ENCODE results near the gene SCML1. TPM values are rescaled to one million over a fixed set of nuclear protein-coding genes. Genes with fewer than 3 reads are reported as not detected.

The SCML1 gene
- total RNA-seq = 12.3 TPM
- long read RNA-seq, transcript SCML1-203 (6 exons, 2,679 nt) = major isoform, 6 of 16 reads
- long read RNA-seq, partial matches to known transcripts = 0 of 16 reads
- long read RNA-seq, other reads (novel, unspliced or antisense) = 7 of 16 reads

GRCh38 chrX:17736856-17737709, at the start of gene SCML1:
TSS of gene SCML1 (plus strand) at chrX:17737493. CDS start at chrX:17744187, 6,694 bp downstream.
- Histone ChIP-seq H3K4me3 (peak within 1 kb of the TSS; percentile 66), H3K27ac (peak within 1 kb of the TSS; percentile 90), H3K4me1 (no peaks in the 10 kb centered on the region), H3K27me3 (no peaks in the 10 kb centered on the region), H3K9me3 (no peaks in the 10 kb centered on the region), H3K36me3 (no peaks in the 10 kb centered on the region)
- intact Hi-C loops (cut with DNase I) = no loop called here
- peak; percentile 98 for ATAC-seq
- DNase-seq = peak; percentile 98
- no peak for TF ChIP-seq CTCF (IDR thresholded peaks at IDR 0.05)

DNA sequence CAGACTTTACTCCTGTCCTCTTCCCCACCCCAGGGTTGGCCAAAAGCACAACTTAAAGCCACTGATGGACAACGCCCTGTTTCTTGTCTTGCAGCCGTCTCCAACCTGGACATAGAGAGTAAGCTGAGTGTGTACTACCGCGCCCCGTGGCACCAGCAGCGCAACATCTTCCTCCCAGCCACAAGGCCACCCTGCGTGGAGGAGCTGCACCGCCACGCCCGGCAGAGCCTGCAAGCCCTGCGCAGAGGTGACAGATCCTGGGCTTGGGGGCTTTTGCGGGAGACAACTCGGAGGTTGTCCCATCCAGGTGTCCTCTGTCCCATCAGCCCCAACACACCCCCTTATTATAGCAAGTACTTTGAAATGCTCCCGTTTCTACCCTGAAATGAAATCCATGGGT, 49.6 kb upstream of the SCML1 start:
- DNase-seq (no peak), ATAC-seq (no peak)
- Histone ChIP-seq H3K4me1 (no peaks in the 10 kb centered on the region), H3K9me3 (no peaks in the 10 kb centered on the region), H3K36me3 (no peaks in the 10 kb centered on the region), H3K27me3 (no peaks in the 10 kb centered on the region), H3K27ac (no peak overlapping the region), H3K4me3 (no peak overlapping the region)
- no peak for TF ChIP-seq CTCF (IDR thresholded peaks at IDR 0.05)
- intact Hi-C loops (cut with DNase I) = no loop called here

GRCh38 chrX:17689971-17690409, 47.3 kb upstream of the SCML1 start:
- H3K9me3 ChIP-seq = no peaks in the 10 kb centered on the region
- no peaks in the 10 kb centered on the region for H3K36me3 ChIP-seq
- H3K4me1 ChIP-seq = no peaks in the 10 kb centered on the region
- H3K27ac ChIP-seq = no peak overlapping the region
- no peak overlapping the region for H3K4me3 ChIP-seq
- TF ChIP-seq CTCF (IDR thresholded peaks at IDR 0.05) = peak; percentile 61
- ATAC-seq = peak; percentile 84
- DNase-seq = no peak
- no peaks in the 10 kb centered on the region for H3K27me3 ChIP-seq
- intact Hi-C loops (cut with DNase I) = no loop called here

DNA sequence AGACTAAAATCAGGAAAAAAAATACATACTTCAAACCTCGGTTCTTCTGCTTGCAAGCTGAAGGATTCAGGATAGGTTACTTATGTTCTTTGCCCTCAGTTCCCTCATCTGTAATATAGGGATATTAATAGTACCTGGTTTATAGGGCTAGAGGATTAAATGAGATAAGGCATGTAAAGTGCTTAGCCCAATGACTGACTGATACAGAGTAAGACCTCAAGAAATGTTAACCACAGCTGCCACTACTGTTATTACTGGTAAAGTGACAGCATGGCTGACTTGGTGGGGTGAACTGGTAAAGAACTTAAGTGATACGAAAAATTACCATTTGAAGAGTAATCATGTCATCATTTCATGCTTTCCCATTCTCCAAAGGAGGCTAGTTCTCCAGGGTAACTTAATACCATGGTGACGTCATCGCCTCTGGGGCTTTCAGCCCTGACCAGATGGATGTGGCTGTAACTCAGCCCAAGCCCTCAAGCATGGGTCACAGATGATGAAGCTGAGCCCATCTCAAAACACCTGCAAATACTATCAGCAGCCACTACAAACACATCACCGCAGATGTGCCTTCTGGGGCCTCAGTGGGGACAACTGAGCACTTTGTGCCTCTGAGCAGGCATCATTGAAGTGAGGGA, 44.5 kb upstream of the SCML1 start:
- Histone ChIP-seq H3K4me3 (no peak overlapping the region), H3K4me1 (no peaks in the 10 kb centered on the region), H3K9me3 (no peaks in the 10 kb centered on the region), H3K36me3 (no peaks in the 10 kb centered on the region), H3K27me3 (no peaks in the 10 kb centered on the region), H3K27ac (no peak overlapping the region)
- ATAC-seq (no peak), DNase-seq (no peak)
- intact Hi-C loops (cut with DNase I) = no loop called here
- TF ChIP-seq CTCF (IDR thresholded peaks at IDR 0.05) = no peak

DNA sequence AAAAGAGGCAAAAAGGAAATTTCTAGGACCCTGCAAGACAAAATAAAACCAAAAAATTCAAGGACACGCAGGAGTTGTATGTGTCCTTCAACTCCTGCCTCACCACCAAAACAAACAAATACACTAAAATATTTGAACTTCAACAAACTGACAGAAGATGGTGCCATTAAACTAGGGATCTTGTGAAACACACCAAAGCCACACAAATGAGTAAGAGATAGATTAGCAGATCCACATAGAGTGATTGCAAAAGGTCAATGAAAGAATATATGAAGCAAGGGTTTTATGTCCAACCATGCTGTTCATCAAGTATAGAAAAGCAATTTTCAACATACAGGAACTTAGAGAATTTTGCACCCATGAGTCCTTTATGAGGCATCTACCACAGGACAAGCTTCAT, 40.1 kb upstream of the SCML1 start:
- no peak overlapping the region for H3K4me3 ChIP-seq
- H3K4me1 ChIP-seq = no peaks in the 10 kb centered on the region
- no peaks in the 10 kb centered on the region for H3K9me3 ChIP-seq
- intact Hi-C loops (cut with DNase I) = no loop called here
- H3K27me3 ChIP-seq = no peaks in the 10 kb centered on the region
- no peaks in the 10 kb centered on the region for H3K36me3 ChIP-seq
- TF ChIP-seq CTCF (IDR thresholded peaks at IDR 0.05) = no peak
- no peak overlapping the region for H3K27ac ChIP-seq
- DNase-seq (no peak), ATAC-seq (no peak)
